Hematopoietic multipotent progenitor cell treated with erythropoietin and hydrocortisone succinate and interleukin-3 and kit ligand, for 17 days (in vitro differentiated cells): Measurements from ENCODE around the gene TMEM191B.
A peak's percentile ranks its signal among the peaks of the same experiment; 100 is the strongest.
"Not testable (repeated sequence)": the region's sequence is repeated elsewhere in the genome, so short reads cannot be mapped to it uniquely, and the experiment has no call there.

Source experiments
- DNase-seq: peaks from one replicate; pipeline ENCODE4 v3.0.0-alpha.2; 2015; ENCODE audit warnings: low spot score

The TMEM191B gene

DNA sequence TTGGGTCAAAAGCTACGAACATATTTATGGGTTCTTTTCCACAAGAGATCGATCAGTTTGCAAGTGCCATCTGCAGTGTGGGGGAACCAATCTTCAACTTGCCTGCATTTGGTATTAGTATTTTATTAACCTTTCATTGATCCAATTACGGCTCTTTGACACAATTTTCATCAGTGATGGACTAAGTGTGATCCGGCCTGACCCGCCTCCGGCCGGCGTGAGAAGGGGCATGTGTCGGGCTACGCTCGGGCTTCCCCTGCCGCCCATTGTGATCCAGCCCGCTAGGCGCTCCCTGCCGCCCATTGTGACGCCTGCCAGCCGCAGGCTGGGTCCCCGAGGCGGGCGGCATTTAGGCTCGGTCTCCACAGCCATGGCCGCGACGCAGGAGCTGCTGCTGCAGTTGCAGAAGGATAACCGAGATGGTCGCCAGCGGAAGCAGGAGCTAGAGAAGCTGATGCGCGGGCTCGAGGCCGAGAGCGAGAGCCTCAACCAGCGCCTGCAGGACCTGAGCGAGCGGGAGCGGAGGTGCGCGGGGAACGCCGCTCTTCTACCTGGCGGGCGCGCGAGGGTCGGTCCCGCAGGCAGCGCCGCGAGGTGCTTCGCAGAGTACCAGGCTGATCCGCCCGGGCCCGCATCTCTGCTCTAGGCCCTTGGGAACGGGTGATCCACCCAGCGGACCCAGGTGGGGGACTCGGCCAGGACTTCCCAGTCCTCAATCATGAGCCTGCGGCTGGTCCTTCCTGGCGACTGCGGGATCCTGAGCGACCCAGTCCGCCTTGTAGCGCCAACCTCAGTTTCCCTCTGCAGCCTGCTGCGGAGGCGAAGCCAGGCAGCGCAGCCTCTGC is at the start of gene TMEM191B:
Gene TMEM191B, plus strand, starts transcription at position 51 of the 845 bp plus-strand sequence. Its CDS starts 179 bp downstream, at position 230.
- DNase-seq = not testable (repeated sequence)

DNA sequence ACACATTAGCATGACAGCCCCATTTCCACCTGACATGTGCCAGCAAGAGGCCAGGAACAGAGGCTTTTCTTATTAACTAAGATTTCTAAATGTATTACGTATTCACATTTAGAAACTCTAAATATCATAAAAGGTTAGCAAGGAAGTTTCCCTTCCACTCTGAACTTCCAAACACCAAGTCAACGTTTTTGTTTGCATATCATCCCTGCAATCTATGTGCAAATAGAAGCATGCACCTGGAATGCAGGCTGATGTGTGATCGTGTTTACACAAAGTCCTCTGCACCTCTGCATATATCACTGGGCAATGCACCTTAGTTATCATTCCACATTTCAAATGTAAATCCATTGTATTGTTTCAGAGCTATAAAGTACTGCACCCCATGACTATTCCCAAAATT is 31.4 kb upstream of the TMEM191B start:
- not testable (repeated sequence) for DNase-seq

DNA sequence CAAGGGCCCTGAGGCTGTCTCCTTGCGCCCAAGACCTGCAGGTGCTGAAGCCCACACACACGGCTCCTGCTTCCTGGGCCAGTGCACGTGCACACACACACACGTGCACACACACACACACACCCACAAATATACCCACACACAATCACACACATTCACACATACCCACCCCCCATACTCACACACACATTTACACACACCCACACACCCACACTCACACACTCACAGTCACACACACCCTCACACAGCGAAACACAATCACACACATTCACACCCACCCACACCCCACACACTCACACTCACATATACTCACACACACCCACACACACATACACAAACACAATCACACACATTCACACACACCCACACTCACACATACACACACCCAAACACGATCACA is 16.3 kb upstream of the TMEM191B start:
- DNase-seq = not testable (repeated sequence)

DNA sequence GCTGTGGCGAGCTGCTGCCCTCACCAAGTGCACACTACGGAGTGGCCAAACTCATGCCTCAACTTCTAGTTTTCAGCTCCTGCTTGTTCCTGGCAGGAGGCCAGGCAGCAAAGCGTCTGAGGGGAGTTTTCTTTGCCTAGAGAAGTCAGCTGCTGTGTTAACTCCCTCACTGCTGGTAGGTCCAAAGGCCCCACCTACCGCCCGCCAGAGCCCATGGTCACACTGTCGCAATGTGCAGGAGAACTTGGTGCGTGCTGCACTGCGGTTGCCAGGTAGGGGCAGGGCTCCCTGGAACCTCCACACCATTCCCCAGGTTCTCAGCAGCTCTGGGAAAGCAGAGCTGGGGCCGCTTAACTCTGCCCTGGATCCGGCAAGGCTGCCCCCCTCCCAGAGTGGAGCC is 15.2 kb upstream of the TMEM191B start:
- not testable (repeated sequence) for DNase-seq

DNA sequence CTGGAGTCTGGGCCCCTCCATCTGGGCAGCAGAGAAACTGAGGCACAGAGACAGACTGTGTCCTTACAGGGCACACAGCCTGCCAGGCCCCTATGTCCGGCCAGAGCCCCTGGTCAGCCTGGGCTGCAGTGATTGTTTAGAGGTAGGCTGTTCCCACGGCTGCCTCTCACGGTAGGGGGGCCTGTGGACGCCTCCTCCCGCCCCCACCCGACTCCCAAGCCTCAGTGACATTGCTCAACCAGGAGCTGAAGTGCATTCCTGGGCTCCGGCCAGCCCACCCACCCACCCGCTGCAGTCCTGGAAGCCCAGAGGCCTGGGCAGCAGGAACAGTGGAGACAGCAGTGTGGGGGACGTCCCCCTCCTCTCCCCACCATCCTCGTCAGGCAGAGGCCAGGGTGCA is 14.1 kb upstream of the TMEM191B start:
- DNase-seq = not testable (repeated sequence)

DNA sequence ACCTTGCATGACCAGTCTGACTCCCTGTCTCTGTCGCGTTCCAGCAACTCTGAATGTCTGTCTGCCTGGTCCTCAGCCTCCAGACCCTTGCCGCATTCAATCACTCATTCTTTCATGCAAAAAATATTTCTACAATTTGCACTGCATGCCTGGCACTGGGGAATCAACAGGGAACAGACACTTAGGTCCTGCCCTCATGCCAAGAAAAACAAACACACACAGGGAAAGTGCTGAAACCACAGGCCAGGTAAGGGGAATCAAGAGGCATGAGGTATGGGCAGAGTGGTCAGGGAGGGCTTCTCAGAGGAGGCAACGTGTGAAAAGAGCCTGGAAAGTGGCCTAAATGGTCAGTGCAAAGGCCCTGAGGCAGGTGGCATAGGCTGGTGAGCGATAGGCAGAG is 9.5 kb upstream of the TMEM191B start, which contains the start of gene GGTLC3:
Gene GGTLC3, minus strand, starts transcription at position 101 of the 400 bp plus-strand sequence. CDS start 264 bp downstream, outside the sequence.
- DNase-seq = not testable (repeated sequence)

DNA sequence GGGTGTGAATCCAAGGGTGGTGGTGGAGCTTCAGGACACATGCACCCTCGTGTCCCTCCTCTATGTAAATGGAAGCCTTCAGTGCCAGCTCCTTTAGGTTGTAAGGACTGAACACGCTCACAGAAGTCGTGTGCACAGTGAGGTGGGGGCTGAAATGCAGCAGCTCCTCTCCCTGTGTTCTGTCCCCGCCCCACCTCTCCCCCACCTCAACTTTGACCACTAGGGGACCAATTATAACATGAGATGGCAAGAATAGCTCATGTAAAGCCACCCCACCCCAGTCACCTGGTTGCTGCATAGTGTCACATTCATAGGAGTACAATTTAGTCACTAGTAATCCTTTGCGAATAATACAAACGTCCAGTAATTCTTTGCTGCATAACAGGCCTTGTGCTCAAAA is 4.8 kb upstream of the TMEM191B start:
- not testable (repeated sequence) for DNase-seq

DNA sequence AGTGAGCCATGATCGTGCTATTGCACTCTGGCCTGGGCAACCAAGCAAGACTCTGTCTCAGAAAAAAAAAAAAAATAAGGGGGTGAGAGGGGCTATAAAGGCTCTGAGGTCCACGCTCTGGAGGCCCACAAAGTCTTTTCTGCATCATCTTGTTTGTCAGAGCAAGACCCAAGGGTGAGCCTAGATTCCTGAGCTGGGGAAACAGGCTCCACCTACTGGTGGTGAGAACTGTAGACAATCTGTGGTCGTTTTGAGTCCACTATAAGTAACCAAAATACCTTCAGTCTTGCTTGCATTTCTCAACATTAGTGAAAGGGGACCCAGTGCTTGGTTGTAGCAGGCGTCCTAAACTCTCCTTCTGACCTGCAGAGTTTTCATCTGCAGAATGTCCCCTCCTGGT is 4.3 kb upstream of the TMEM191B start:
- DNase-seq = not testable (repeated sequence)

DNA sequence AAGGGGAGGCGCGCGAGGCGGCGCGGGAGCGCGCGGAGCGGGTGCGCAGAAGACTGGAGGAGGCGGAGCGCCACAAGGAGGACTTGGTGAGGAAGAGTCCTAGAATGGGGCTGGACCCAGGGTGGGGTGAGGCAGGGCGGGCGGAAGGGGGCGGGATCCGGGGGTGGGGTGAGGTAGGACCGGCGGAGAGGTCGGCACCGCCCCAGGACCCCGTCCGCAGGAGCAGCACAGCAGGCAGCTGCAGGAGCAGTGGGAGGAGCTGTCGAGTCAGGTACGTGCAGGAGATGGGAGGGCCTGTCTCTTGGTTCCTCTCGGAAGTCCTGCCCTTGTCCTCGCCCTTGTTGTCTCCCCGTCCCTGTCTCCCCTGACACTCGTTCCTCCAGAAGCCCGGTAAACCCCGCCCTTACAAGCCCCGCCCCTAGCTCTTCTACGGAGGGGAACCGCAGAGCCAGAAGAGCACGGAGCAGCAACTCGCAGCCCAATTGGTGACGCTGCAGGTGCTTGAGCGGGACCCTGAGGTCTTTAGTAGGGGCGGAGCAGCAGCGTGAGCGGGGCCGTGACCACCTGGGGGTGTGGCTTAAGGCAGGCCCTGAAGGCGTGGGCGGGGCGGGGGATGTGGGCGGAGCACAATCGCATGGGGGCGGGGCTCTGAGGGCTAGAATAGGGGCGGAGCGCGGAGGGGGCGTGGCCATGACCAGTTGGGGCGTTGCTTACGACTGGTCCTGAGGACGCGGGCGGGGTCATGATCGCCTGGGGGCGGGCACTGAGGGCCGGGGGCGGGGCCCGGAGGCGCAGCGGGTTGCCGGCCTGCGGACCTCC is 1.2 kb downstream of the TMEM191B start:
- peak; percentile 46 for DNase-seq

DNA sequence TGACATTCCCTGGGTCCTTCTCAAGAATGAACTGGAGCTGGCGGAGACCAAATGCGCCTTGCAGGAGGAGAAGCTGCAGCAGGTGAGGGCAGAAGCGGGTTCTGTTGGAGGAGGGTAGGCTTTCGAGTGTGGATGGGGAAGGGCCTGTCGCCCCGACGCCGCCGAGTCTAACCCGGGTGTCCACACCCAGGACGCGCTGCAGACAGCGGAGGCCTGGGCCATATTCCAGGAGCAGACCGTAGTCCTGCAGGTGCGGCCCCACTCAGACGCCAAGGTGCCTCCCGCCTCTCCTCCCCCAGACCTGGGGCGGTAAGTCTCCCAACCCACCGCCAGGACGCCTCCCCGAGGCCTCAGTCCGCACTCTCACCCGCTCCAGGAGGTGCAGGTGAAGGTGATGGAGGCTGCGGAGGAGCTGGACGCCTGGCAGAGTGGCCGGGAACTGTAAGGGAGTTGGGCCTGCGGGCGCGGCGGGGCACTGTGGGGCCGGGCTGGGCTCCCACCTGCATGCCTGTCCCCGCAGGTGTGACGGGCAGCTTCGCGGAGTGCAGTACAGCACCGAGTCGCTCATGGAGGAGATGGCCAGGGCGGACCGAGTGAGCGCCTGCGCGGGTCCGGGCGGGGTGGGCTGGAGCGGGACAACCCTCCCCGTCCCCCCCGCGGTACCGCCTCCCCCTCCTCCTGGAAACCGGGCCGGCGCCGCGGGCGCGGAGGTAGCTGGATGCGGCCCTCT is 2.0 kb downstream of the TMEM191B start:
- not testable (repeated sequence) for DNase-seq

DNA sequence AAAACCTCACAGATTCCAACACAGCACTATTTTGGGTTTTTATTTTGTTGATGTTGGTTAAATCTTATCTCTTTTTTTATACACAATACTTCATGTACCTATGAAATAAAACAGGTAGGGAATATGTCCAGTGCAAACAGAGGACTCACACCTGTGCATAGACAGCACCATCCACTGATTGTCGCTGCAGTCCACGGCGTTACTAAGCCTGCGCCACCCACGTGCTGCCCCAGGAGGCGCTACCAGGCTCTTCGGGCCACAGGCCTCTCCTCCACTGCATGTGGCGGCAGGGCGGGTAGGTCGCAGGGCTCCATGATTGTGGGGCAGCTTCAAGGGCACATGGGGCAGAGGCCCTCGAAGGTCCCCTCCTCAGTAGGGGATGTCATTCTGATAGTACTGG is 6.0 kb downstream of the TMEM191B start:
- not testable (repeated sequence) for DNase-seq

DNA sequence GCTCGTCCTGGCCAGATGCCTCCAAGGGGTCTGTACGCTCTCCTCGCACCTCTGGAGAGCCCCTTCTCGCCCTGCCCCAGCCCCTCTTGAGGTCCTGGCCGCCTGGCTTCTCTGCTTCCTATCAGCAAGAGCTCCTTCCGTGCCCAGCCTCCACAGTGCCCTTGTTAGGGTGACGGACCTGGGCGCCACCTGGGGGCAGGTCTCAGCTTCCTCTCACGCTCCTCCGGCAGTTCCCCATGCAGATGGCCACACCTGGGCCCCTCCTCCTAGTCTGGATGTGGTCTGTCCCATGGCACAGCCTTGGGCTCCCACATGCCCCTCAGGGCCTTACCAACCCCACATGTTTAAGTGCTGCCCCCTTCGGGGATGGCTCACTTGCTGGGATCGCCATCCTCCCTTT is 6.7 kb downstream of the TMEM191B start:
- not testable (repeated sequence) for DNase-seq

DNA sequence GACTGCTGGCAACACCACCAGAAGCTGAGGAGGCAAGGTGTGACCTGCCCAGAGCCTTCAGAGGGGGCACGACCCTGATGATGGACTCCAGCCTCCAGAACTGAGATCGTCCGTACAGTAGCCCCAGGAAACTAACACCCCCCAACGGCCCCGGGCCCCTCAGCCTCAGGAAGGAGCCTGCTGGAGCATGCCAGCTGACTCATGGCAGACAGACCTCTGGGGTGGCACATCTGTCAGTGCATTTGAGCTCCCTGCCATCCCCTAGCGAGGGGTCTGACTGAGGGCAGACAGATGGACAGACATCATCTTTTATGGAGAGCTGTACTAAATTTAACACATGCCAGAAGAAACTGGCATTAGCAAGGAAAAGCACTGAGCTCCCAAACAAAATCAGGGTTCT is 12.4 kb downstream of the TMEM191B start:
- not testable (repeated sequence) for DNase-seq

DNA sequence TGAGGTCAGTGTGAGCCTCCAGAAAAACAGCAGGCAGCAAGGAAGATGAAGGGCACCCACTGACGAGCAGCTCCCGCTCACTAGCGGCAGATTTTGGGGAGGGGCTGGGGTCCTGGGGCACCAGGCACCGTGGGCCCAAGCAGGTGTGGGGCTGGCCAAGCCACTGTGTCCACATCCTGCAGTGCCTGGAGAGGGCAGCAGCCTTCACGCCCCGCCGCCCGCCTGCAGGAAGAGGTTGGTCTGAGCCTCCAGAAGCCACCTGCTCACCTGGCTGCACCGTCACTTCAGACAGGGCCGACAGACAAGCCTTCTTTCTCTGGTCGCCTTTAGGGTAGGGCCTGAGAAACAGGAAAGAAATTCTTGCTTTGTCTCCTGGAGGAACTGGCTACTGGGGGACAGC is 15.8 kb downstream of the TMEM191B start:
- DNase-seq = not testable (repeated sequence)

DNA sequence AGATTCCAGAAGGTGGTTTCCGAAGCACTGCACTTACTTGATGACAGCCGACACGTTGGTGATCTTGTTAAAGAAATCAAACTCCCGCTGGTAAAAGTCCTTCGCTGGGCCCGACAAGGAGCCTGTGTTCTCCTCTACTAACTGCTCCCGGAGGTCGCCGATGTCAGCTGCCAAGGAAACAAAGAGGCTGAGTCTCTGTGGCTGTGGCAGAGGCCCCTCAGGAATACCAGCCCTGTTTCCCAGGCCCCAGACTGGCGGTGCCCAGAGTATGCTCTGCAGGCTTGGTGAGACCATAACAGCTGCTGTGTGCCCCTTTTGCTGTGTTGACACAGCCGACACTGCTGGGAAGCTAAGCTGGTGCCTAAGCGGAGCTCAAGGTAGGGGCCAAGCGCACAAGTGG is 17.0 kb downstream of the TMEM191B start:
- not testable (repeated sequence) for DNase-seq

DNA sequence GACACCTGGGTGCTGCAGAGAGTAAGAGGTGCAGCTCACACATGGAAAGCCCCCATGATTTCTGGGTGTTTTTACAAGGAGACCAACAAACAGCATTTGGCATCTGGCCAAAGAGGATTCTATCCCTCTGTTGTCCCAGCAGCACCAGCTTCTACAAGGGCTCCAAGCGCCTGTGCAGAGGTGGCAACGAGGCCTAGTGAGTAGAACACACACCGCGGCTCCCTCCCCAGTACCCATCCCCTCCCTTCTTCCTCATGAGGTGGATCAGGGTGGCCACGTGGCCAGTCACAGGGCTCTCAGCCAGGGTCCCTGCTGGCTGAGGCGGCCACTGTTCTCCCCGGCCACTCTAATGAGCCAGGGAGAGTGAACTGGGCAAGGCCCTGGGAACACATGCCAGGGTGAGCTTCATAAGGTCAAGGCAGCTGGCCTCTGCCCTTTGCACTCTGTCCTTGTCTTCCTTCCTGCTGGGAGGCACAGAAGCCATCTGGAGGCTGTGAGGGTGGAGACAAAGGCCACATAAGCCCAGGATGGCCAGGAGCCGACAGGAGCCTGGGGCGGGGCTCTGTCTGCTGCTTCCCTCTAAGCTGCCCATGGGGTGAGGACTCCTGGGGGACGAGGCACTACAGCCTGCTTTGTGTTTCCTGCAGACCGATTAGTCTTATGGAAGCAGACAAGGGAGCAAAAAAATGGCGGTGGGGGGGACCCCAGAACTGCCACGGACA is 22.0 kb downstream of the TMEM191B start:
- DNase-seq = not testable (repeated sequence)

DNA sequence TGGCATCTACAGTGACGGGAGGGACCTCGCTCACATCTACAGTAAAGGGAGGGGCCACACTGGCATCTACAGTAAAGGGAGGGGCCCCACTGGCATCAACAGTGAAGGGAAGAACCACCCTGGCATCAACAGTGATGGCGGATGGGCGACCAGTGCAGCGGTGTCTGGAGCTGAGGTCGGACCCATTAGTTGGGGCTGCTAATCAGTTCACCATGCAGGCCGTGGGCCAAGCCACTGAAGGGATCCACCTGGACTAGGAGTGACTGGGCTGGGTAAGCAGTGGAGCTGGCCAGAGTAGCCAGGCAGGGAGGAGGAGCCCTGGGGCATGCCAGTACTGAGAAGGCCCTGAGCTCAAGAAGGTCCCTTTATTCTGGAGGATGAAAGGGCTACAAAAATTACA is 23.4 kb downstream of the TMEM191B start:
- DNase-seq = not testable (repeated sequence)

DNA sequence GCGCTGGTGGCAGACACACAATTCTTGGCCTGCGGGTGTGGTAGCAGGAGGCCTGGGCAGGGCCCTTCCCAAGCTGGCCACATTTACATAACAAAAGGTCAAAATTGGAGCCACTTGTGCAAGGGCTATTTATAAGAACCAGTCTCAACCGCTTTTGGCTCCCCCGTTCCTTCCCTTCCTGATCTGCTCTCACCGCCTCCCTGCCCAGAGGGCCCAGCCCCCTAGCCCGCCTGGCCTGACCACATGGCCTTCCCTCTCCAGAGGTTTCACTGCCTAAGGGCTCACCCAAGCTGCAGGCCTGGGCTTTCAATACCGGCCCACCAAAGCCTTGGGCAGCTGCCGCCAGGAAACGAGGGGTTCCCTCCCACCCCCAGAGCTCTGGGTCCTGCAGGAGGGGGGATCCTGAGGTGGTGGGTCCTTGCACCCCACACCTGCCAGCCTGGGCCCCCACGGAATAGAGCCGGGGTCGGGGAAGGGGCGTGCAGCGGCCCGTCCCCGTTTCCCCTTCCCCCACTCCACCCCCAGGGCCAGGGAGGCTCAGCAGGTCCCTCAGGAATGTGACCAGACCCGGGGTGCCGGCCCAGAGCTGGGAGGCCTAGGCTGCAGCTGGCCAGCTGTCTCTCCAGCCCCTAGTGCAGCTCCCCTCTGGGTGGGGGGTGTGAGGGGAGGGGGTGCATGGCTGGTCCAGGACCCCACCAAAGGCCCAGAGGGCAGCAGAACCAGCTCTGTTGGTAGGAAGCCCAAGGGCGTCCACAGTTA is 25.4 kb downstream of the TMEM191B start:
- not testable (repeated sequence) for DNase-seq

DNA sequence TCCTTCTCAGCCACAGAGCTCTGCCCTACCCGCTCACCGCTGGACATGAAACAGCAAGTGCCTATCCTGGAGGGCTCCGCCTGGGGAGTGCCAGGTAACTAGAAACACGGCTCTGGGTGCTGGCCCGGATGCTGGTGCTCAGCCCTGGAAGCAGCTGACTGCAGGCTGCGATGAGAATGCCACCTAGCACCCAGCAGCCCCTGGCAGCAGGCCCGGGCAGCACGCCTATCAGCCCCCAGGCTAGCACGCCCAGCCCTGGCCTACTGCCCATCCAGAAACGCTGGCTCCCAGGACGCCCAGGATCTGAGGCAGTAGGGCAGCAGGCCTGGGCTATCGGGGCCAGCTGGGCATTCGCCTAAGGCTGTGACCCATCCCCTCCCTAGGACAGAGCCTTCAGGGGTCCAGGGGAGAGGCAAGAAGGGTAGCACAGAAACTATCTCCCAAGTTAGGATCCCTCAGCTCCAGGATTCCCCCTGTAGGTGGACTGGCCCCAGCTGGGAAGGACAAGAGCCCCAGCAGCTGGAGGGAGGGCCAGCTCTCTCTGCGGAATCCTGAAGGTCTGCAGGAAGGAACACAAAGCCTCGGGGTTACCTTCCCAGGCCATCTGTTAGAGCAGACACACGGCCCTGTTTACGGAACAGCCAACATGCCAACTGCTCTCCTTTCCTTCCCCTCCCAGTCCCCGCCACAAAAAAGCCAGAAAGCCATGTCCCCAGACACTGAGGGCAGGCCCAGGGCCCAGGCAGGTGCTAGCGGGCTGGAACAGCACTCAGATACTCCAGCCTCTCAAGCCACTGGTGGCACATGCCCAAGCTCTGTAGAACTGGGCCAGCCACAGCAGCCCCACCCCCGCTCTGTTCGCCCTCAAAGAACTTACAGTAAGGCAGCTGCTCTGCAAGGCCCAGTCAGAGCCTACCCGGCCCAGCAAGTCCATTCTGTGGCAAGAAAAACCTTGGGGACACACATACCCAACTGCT is 27.0 kb downstream of the TMEM191B start:
- not testable (repeated sequence) for DNase-seq
